ENCODE measurements around the gene DBR1. TPM values are rescaled to one million over a fixed set of nuclear protein-coding genes. Genes with fewer than 3 reads are reported as not detected.
A peak's percentile ranks its signal among the peaks of the same experiment; 100 is the strongest.

Gene DBR1
- total and polyA plus RNA-seq, 2 experiments from 2014 or later = 11.1 to 11.3 TPM

- TF ChIP-seq CTCF (IDR thresholded peaks at IDR 0.05; ENCODE audit: low read depth, low read length) = no peak
- no peak overlapping the region for H3K4me3 ChIP-seq
- no peaks in the 10 kb centered on the region for H3K9me3 ChIP-seq (ENCODE audit: low read depth)
- no peak for DNase-seq (ENCODE audit: low read depth in 1 of 2, low spot score in 1 of 2)
- no peaks in the 10 kb centered on the region for H3K27me3 ChIP-seq
- H3K27ac ChIP-seq = peak overlapping the region; percentile 23
- no peaks in the 10 kb centered on the region for H3K36me3 ChIP-seq
- H3K4me1 ChIP-seq (ENCODE audit: low read depth) = peaks cover 8% of the 10 kb centered on the region
These were observed 29.2 kb upstream of the DBR1 start for GRCh38 chr3:138203938-138204337.

- Histone ChIP-seq H3K4me3 (no peak overlapping the region), H3K27ac (peak overlapping the region; percentile 23), H3K27me3 (no peaks in the 10 kb centered on the region), H3K4me1 (ENCODE audit: low read depth) (peaks cover 8% of the 10 kb centered on the region), H3K9me3 (ENCODE audit: low read depth) (no peaks in the 10 kb centered on the region), H3K36me3 (no peaks in the 10 kb centered on the region)
- TF ChIP-seq CTCF (IDR thresholded peaks at IDR 0.05; ENCODE audit: low read depth, low read length) = no peak
- no peak for DNase-seq (ENCODE audit: low read depth in 1 of 2, low spot score in 1 of 2)
These were observed 28.4 kb upstream of the DBR1 start for GRCh38 chr3:138202945-138203701.

GRCh38 chr3:138200424-138200823 is 25.7 kb upstream of the DBR1 start:
- no peaks in the 10 kb centered on the region for H3K36me3 ChIP-seq
- no peak overlapping the region for H3K4me3 ChIP-seq
- H3K4me1 ChIP-seq (ENCODE audit: low read depth) = peaks cover 8% of the 10 kb centered on the region
- TF ChIP-seq CTCF (IDR thresholded peaks at IDR 0.05; ENCODE audit: low read depth, low read length) = no peak
- no peak for DNase-seq (ENCODE audit: low read depth in 1 of 2, low spot score in 1 of 2)
- H3K9me3 ChIP-seq (ENCODE audit: low read depth) = no peaks in the 10 kb centered on the region
- no peak overlapping the region for H3K27ac ChIP-seq
- H3K27me3 ChIP-seq = no peaks in the 10 kb centered on the region

- Histone ChIP-seq H3K27ac (no peak overlapping the region), H3K4me1 (ENCODE audit: low read depth) (peaks cover 8% of the 10 kb centered on the region), H3K27me3 (no peaks in the 10 kb centered on the region), H3K36me3 (no peaks in the 10 kb centered on the region), H3K4me3 (no peak overlapping the region), H3K9me3 (ENCODE audit: low read depth) (no peaks in the 10 kb centered on the region)
- no peak for TF ChIP-seq CTCF (IDR thresholded peaks at IDR 0.05; ENCODE audit: low read depth, low read length)
- DNase-seq (ENCODE audit: low read depth in 1 of 2, low spot score in 1 of 2) = no peak
These were observed 25.1 kb upstream of the DBR1 start for GRCh38 chr3:138199851-138200250.

GRCh38 chr3:138197524-138197923 is 22.8 kb upstream of the DBR1 start:
- no peaks in the 10 kb centered on the region for H3K4me1 ChIP-seq (ENCODE audit: low read depth)
- H3K27me3 ChIP-seq = no peaks in the 10 kb centered on the region
- no peak for TF ChIP-seq CTCF (IDR thresholded peaks at IDR 0.05; ENCODE audit: low read depth, low read length)
- no peak for DNase-seq (ENCODE audit: low read depth in 1 of 2, low spot score in 1 of 2)
- H3K27ac ChIP-seq = no peak overlapping the region
- no peak overlapping the region for H3K4me3 ChIP-seq
- H3K9me3 ChIP-seq (ENCODE audit: low read depth) = no peaks in the 10 kb centered on the region
- no peaks in the 10 kb centered on the region for H3K36me3 ChIP-seq

Measured in cardiac muscle cell (in vitro differentiated cells and primary cell).